Stimulated activated naive B cell treated with anti-CD40 and anti-IgM and Interleukin-4, amounts not matched to agents 10 μg/mL and 1 μg/mL and 100 μg/mL, for 72 hours (primary cell): ENCODE results near the gene TMEM163.

ENCODE experiments used
- ATAC-seq, 2 donors: fragments of 150-1000 bp; cut with Tn5 transposase; replicated peaks; 2 replicates each; pipeline ENCODE4 v1.10.0; 2021; ENCODE audit warnings: moderate library complexity in 1 of 2
- DNase-seq: peaks from one replicate; pipeline ENCODE4 v3.0.0; 2021
- H3K27ac Mint-ChIP-seq: one replicate; pipeline ENCODE4 v1.8.0; 2022; ENCODE audit warnings: mild to moderate bottlenecking, mixed read lengths
- H3K27me3 Mint-ChIP-seq, 2 donors: one replicate each; pipeline ENCODE4 v1.8.0; 2022; ENCODE audit warnings: mixed read lengths in 2 of 2
- H3K36me3 Mint-ChIP-seq, 2 donors: one replicate each; pipeline ENCODE4 v1.8.0; 2022; ENCODE audit warnings: mixed read lengths in 2 of 2, mild to moderate bottlenecking in 1 of 2
- H3K4me1 Mint-ChIP-seq, 2 donors: one replicate each; pipeline ENCODE4 v1.8.0; 2022; ENCODE audit warnings: mixed read lengths in 2 of 2, mild to moderate bottlenecking in 1 of 2
- H3K4me3 Mint-ChIP-seq, 2 donors: one replicate each; pipeline ENCODE4 v1.8.0; 2022; ENCODE audit warnings: mild to moderate bottlenecking in 2 of 2, mixed read lengths in 2 of 2, moderate library complexity in 1 of 2
- H3K9me3 Mint-ChIP-seq, 2 donors: one replicate each; pipeline ENCODE4 v1.8.0; 2022; ENCODE audit warnings: mixed read lengths in 2 of 2, mild to moderate bottlenecking in 1 of 2

The TMEM163 gene

GRCh38 chr2:134700730-134701129 lies 18.1 kb downstream of the TMEM163 start:
- H3K36me3 Mint-ChIP-seq, result no peaks in the 10 kb centered on the region
- no peak overlapping the region for H3K27ac Mint-ChIP-seq
- H3K4me3 Mint-ChIP-seq, result no peak overlapping the region
- ATAC-seq (no peak), DNase-seq (no peak)
- peaks cover 21 to 37% of the 10 kb centered on the region in 2 donors for H3K27me3 Mint-ChIP-seq
- H3K4me1 Mint-ChIP-seq, result peaks cover 0 to 8% of the 10 kb centered on the region in 2 donors
- no peaks in the 10 kb centered on the region for H3K9me3 Mint-ChIP-seq

DNA sequence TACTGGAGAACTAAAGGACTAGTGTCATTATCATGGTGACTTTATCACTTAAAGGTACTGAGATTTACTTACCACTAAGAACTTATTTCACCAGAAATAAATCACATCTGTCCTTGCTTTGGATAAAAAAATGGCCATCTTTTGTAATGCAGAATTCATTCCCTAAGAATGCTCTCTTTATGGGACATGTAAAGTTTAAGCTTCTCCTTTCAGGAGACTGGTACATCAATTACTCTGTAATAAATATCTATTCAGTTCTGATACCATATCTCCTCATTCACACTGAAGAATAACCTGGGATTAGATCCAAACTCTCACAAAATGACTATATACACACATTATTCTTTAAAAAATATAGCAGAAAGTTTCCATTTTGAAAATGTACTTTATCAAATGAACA lies 24.4 kb downstream of the TMEM163 start:
- Mint-ChIP-seq H3K27me3 (peaks cover 0 to 6% of the 10 kb centered on the region in 2 donors), H3K4me1 (no peaks in the 10 kb centered on the region), H3K4me3 (no peak overlapping the region), H3K36me3 (no peaks in the 10 kb centered on the region), H3K9me3 (no peaks in the 10 kb centered on the region), H3K27ac (no peak overlapping the region)
- DNase-seq (no peak), ATAC-seq (no peak)

GRCh38 chr2:134693359-134694330 lies 25.2 kb downstream of the TMEM163 start:
- Mint-ChIP-seq H3K4me3 (no peak overlapping the region), H3K27ac (peak overlapping the region; percentile 44), H3K9me3 (no peaks in the 10 kb centered on the region), H3K36me3 (no peaks in the 10 kb centered on the region), H3K4me1 (no peaks in the 10 kb centered on the region), H3K27me3 (peaks cover 0 to 6% of the 10 kb centered on the region in 2 donors)
- DNase-seq, result no peak
- no peak for ATAC-seq

- Mint-ChIP-seq H3K4me3 (no peak overlapping the region), H3K36me3 (no peaks in the 10 kb centered on the region), H3K27ac (no peak overlapping the region), H3K9me3 (no peaks in the 10 kb centered on the region), H3K4me1 (no peaks in the 10 kb centered on the region), H3K27me3 (no peaks in the 10 kb centered on the region)
- peak in 1 of 2 donors; percentile 70 for ATAC-seq
- DNase-seq, result no peak
Observed at GRCh38 chr2:134692499-134692898, 26.3 kb downstream of the TMEM163 start.

DNA sequence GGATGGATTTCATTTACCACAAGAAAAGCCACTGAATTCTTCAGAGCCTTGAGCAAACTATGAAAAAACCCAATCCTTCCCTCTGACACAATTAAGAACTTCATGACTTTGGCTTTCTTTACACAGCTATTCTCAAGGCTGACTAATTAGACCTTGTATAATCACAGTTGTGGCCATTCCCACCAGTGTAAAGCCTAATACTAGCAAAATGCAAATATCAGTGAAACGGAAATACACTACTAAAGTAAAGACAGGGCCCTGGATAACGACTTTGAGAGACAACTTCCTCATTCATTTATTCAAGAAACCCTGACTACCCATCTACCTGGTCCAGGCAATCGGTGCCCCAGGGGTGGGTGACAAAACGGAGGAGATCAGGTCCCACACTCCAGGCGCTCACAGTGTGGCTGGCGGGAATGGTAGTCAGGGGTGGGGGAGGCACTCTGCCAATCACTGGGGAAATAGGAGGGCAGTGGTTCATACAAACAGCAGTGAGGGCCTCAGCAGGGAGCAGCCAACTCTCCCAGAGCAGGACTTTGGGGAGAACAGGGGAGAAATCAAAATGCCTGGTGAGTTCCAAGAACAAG lies 28.1 kb downstream of the TMEM163 start:
- H3K9me3 Mint-ChIP-seq, result no peaks in the 10 kb centered on the region
- H3K27ac Mint-ChIP-seq, result no peak overlapping the region
- ATAC-seq (no peak), DNase-seq (no peak)
- H3K4me1 Mint-ChIP-seq, result no peaks in the 10 kb centered on the region
- no peak overlapping the region for H3K4me3 Mint-ChIP-seq
- H3K27me3 Mint-ChIP-seq, result no peaks in the 10 kb centered on the region
- H3K36me3 Mint-ChIP-seq, result no peaks in the 10 kb centered on the region

- Mint-ChIP-seq H3K9me3 (no peaks in the 10 kb centered on the region), H3K27me3 (no peaks in the 10 kb centered on the region), H3K27ac (no peak overlapping the region), H3K4me3 (no peak overlapping the region), H3K4me1 (no peaks in the 10 kb centered on the region), H3K36me3 (no peaks in the 10 kb centered on the region)
- ATAC-seq (peak in 1 of 2 donors; percentile 42), DNase-seq (no peak)
Observed at GRCh38 chr2:134689315-134689714, 29.5 kb downstream of the TMEM163 start.

DNA sequence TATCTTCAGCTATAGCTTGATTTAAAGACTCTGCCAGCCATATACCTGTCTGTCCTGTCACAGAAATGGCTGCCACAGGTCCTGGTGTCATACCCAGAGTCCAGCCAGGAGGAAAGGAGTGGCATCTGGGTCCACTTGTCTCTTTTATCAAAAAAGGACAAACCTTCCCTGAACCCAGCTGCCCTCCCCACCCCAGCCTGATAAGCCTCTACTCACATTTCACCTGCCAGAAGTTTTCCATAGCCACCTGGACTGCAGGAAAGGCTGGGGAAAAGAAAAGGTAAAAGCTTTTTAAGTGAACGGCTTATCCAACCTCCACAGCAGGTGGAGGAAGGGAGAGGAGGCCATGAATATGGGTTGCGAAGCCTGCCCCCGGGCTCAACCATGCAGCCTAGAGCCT lies 32.8 kb downstream of the TMEM163 start:
- Mint-ChIP-seq H3K4me1 (peaks cover 2 to 3% of the 10 kb centered on the region in 2 donors), H3K27me3 (peaks cover 6 to 7% of the 10 kb centered on the region in 2 donors), H3K9me3 (no peaks in the 10 kb centered on the region), H3K36me3 (no peaks in the 10 kb centered on the region), H3K4me3 (no peak overlapping the region), H3K27ac (no peak overlapping the region)
- ATAC-seq (no peak), DNase-seq (no peak)

DNA sequence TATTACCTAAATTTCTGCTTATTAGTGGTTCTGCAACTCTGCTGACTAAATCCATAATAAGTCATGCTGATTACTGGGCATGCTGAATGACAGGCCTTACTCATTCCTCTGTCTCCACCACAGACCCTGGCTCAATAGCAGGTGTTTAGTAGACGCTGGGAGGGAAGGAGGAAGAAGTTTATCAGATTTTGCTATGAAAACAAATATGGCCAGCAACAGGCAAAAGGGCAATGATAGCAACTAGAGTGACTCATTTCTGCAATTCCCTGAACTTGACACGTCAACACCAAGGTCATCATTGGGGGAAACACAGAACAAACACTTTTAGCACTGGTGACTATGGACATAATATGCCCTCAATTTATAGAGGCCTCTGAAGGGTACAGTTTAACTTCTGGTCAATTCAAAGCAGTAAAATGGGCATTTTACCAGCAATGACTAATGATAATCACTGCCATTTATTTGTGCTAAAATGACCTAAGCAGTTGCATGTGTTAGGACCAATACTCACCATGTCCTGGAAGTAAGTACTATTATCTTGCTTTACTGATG lies 35.2 kb downstream of the TMEM163 start:
- no peak overlapping the region for H3K27ac Mint-ChIP-seq
- no peaks in the 10 kb centered on the region for H3K9me3 Mint-ChIP-seq
- DNase-seq (no peak), ATAC-seq (peak; percentile 55 to 79)
- H3K36me3 Mint-ChIP-seq, result no peaks in the 10 kb centered on the region
- peaks cover 12 to 23% of the 10 kb centered on the region in 2 donors for H3K4me1 Mint-ChIP-seq
- H3K4me3 Mint-ChIP-seq, result no peak overlapping the region
- H3K27me3 Mint-ChIP-seq, result peaks cover 6 to 7% of the 10 kb centered on the region in 2 donors

- Mint-ChIP-seq H3K4me1 (peaks cover 12 to 23% of the 10 kb centered on the region in 2 donors), H3K36me3 (no peaks in the 10 kb centered on the region), H3K9me3 (no peaks in the 10 kb centered on the region), H3K27me3 (peaks cover 6 to 7% of the 10 kb centered on the region in 2 donors), H3K4me3 (no peak overlapping the region), H3K27ac (no peak overlapping the region)
- no peak for ATAC-seq
- DNase-seq, result no peak
Observed at GRCh38 chr2:134682726-134683125, 36.1 kb downstream of the TMEM163 start.

DNA sequence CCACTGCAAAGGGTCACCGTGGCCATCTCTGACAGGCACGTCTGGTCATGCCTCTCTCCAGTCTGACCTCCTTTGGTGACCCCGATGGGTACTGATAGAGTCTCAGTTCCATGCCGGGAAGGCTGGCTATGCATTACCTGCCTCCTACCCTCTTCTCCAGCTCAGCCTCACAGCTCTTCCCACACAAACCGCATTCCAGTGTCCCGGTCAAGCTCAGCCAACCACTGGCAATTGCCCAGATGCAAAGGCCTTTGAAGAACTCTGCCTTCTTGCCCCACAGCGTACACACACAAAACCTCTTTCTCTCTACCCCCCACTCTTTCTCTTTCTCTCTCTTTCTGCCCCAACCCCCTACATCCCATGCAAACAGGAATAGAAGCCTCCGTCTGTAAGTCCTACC lies 37.6 kb downstream of the TMEM163 start:
- H3K4me3 Mint-ChIP-seq, result no peak overlapping the region
- H3K27me3 Mint-ChIP-seq, result peaks cover 6 to 12% of the 10 kb centered on the region in 2 donors
- DNase-seq (no peak), ATAC-seq (no peak)
- H3K4me1 Mint-ChIP-seq, result peaks cover 15 to 29% of the 10 kb centered on the region in 2 donors
- no peak overlapping the region for H3K27ac Mint-ChIP-seq
- no peaks in the 10 kb centered on the region for H3K36me3 Mint-ChIP-seq
- H3K9me3 Mint-ChIP-seq, result no peaks in the 10 kb centered on the region

- H3K27me3 Mint-ChIP-seq, result peaks cover 6 to 12% of the 10 kb centered on the region in 2 donors
- peak overlapping the region; percentile 48 to 72 for H3K4me3 Mint-ChIP-seq
- ATAC-seq (peak; percentile 85), DNase-seq (no peak)
- peak overlapping the region; percentile 56 for H3K27ac Mint-ChIP-seq
- H3K9me3 Mint-ChIP-seq, result no peaks in the 10 kb centered on the region
- H3K36me3 Mint-ChIP-seq, result no peaks in the 10 kb centered on the region
- peaks cover 15 to 29% of the 10 kb centered on the region in 2 donors for H3K4me1 Mint-ChIP-seq
Observed at GRCh38 chr2:134679745-134680144, 39.1 kb downstream of the TMEM163 start.

GRCh38 chr2:134679294-134679693 lies 39.5 kb downstream of the TMEM163 start:
- H3K4me1 Mint-ChIP-seq, result peaks cover 15 to 29% of the 10 kb centered on the region in 2 donors
- H3K9me3 Mint-ChIP-seq, result no peaks in the 10 kb centered on the region
- H3K27ac Mint-ChIP-seq, result no peak overlapping the region
- no peaks in the 10 kb centered on the region for H3K36me3 Mint-ChIP-seq
- ATAC-seq, result no peak
- DNase-seq, result no peak
- H3K27me3 Mint-ChIP-seq, result peaks cover 6 to 12% of the 10 kb centered on the region in 2 donors
- no peak overlapping the region for H3K4me3 Mint-ChIP-seq

DNA sequence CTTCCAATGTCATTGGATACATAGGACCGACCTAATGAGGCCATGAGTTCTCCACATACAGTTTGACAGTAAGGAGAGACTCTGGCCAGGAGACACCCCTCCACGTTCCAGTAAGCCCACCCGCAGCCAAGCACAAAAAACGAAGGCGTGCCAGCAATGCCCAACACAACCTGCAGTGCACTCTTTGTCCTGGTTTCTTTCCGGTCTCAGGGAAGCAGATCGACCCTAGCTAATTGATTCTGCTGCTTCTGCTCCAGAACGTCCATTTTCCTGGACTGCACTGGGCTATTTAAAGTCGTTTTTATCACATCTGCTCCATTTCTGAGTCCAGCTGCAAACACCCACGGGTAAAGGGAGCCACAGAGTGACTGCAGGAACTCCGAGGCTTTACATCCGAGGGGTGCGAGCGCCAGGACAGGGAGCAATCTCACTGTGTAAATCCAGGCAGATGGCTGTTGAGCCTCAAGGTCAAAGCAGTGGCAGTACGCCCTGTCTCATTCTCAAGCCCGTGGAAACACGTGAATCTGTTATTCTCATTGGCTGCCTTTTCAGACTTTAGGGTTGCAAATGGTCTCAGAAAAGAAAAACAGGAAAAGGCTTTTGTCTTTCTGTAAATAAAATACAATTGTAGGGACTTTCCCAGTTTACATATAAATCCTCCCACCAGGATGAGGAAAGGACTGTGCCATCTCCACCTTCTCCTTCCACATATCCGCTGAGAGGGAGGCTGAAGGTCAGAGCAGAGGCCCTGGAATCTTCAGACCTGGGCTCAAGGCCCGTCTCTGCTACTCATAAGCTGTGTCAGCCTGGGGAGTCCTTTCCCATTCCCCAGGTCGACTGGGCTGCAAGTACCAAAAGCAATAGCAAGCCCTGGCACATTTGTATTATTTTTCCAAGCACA lies 40.7 kb downstream of the TMEM163 start:
- no peak overlapping the region for H3K27ac Mint-ChIP-seq

DNA sequence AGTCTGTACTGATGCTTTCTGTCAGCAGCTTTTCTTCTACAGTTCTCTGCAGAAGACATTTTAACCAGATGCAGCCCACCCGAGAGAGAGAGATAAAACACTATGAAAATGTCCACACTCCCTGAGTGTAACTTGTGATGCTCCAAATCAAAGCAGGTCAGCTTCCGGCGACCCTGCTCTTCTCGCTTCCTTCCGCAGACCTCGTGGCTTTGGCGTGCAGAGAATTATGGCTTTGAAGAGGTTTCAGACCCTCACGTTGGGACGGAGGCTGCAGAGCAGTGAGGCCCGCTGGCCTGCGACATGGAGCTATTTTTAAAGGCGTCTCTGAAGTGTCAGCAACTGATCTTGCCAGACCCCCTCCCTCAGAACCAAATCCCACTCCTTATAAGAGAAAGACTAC lies 41.8 kb downstream of the TMEM163 start:
- Mint-ChIP-seq H3K27me3 (peaks cover 6 to 12% of the 10 kb centered on the region in 2 donors), H3K9me3 (peaks cover 0 to 1% of the 10 kb centered on the region in 2 donors), H3K4me3 (peak overlapping the region in 1 of 2 donors; percentile 52), H3K27ac (peak overlapping the region; percentile 57), H3K36me3 (no peaks in the 10 kb centered on the region), H3K4me1 (peaks cover 18 to 29% of the 10 kb centered on the region in 2 donors)
- ATAC-seq, result no peak
- no peak for DNase-seq

More for the DNA sequence above, 40.7 kb downstream of the TMEM163 start:
- DNase-seq (no peak), ATAC-seq (no peak)
- peaks cover 6 to 12% of the 10 kb centered on the region in 2 donors for H3K27me3 Mint-ChIP-seq
- no peaks in the 10 kb centered on the region for H3K9me3 Mint-ChIP-seq
- H3K4me3 Mint-ChIP-seq, result no peak overlapping the region
- H3K36me3 Mint-ChIP-seq, result no peaks in the 10 kb centered on the region
- peaks cover 15 to 29% of the 10 kb centered on the region in 2 donors for H3K4me1 Mint-ChIP-seq
